ENCODE data around the gene PGRMC2.
A peak's percentile ranks its signal among the peaks of the same experiment; 100 is the strongest.

DNA sequence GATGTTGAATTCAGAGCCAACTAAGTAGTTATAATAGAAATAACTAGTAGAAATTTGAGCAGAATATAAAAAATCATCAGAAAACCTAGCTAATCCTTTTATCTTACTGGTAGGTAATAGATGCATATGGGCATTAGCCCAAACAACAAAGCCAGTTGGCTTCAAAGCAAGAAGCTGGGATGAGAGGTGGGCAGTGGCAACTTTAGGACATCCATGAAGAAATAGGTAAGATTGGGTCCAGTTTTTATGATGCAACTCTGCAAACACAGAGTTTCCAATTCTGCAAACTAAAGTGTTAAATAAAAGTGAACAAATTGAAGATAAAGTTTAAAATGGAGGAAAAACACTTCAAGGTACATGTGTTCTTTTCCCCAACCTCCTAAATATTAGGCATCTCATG, 5.1 kb downstream of the PGRMC2 start:
- TF ChIP-seq, protein P1, sequence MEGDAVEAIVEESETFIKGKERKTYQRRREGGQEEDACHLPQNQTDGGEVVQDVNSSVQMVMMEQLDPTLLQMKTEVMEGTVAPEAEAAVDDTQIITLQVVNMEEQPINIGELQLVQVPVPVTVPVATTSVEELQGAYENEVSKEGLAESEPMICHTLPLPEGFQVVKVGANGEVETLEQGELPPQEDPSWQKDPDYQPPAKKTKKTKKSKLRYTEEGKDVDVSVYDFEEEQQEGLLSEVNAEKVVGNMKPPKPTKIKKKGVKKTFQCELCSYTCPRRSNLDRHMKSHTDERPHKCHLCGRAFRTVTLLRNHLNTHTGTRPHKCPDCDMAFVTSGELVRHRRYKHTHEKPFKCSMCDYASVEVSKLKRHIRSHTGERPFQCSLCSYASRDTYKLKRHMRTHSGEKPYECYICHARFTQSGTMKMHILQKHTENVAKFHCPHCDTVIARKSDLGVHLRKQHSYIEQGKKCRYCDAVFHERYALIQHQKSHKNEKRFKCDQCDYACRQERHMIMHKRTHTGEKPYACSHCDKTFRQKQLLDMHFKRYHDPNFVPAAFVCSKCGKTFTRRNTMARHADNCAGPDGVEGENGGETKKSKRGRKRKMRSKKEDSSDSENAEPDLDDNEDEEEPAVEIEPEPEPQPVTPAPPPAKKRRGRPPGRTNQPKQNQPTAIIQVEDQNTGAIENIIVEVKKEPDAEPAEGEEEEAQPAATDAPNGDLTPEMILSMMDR (conservative IDR thresholded peaks at IDR 0.05; ENCODE audit: low read depth, low read length): no peak
- TF ChIP-seq RFX5 (IDR thresholded peaks at IDR 0.05; ENCODE audit: low read depth, low read length) (no peak), CEBPB (IDR thresholded peaks at IDR 0.05; ENCODE audit: low read depth, low read length) (0 out of 2 replicates have a peak, but pooled peaks have one; percentile 23), POLR2A (IDR thresholded peaks at IDR 0.05; ENCODE audit: low read depth, low read length) (no peak), RAD21 (IDR thresholded peaks at IDR 0.05; ENCODE audit: low read length) (no peak), RCOR1 (IDR thresholded peaks at IDR 0.05; ENCODE audit: insufficient replicate concordance, low read length) (no peak)

Measured in IMR-90 (cell line).